Measurements from ENCODE around the gene MKRN2. TPM values are rescaled to one million over a fixed set of nuclear protein-coding genes. Genes with fewer than 3 reads are reported as not detected.

MKRN2 gene
- total and polyA plus RNA-seq, 2 of the 8 experiments (the other 6 are each of a cell fraction or from before 2014, with no cell fraction given), result 15.3 to 17.6 TPM

- no peak overlapping the region for H2BK20ac ChIP-seq (ENCODE audit: low read length)
- DNase-seq (ENCODE audit: low read depth in 1 of 2, low spot score in 2 of 2) (no peak), FAIRE-seq (no peak)
- H2AFZ ChIP-seq (ENCODE audit: low read length), result no peak overlapping the region
- H3K27me3 ChIP-seq (replicated peaks in 1 of 4; ENCODE audit: control insufficient read depth in 3 of 4, extremely low read depth in 1 of 4, insufficient read depth in 3 of 4, low read length in 3 of 4), result no peaks in the 10 kb centered on the region
- peaks cover 8% of the 10 kb centered on the region for H3K79me1 ChIP-seq (ENCODE audit: low read depth, low read length)
- 92% methylated on average over 3 of the region's 3 CpGs; no CpG with 5 or more reads in 1 of the 2 experiments for WGBS, 2 experiments (ENCODE audit: extremely low coverage in 1 of 2, insufficient coverage in 1 of 2, insufficient read length in 1 of 2, insufficient replicate concordance in 2 of 2, low coverage in 1 of 2, low lambda C conversion rate in 2 of 2, missing lambda C conversion rate in 1 of 2)
- H3K27ac ChIP-seq (ENCODE audit: low read depth, low read length), result no peak overlapping the region
- TF ChIP-seq JUND (IDR thresholded peaks at IDR 0.05; ENCODE audit: low read length) (no peak), CBX5 (IDR thresholded peaks at IDR 0.05; ENCODE audit: low read depth, low read length) (no peak), E2F6 (IDR thresholded peaks at IDR 0.05) (no peak), KDM5A (IDR thresholded peaks at IDR 0.05; ENCODE audit: low read length) (no peak), EZH2 (IDR thresholded peaks at IDR 0.05; ENCODE audit: low read depth, low read length, severe bottlenecking) (no peak), SP4 (IDR thresholded peaks at IDR 0.05; ENCODE audit: low read length) (no peak), JUN (IDR thresholded peaks at IDR 0.05; ENCODE audit: low read depth, low read length) (no peak), TAF7 (optimal IDR thresholded peaks at IDR 0.05; ENCODE audit: borderline replicate concordance, low read depth, low read length) (no peak), CEBPB (IDR thresholded peaks at IDR 0.05; ENCODE audit: low read depth, low read length) (no peak), USF2 (IDR thresholded peaks at IDR 0.05; ENCODE audit: low read length) (no peak), KDM1A (IDR thresholded peaks at IDR 0.05; ENCODE audit: borderline replicate concordance, low read length) (no peak)
- no peaks in the 10 kb centered on the region for H3K9me3 ChIP-seq (ENCODE audit: insufficient read depth in 2 of 2, low read depth in 1 of 2, low read length in 1 of 2)
- H3K14ac ChIP-seq (ENCODE audit: insufficient read length), result no peak overlapping the region
- H3K9ac ChIP-seq (replicated peaks in 1 of 4; ENCODE audit: extremely low read depth in 1 of 4, low read depth in 3 of 4, low read length in 3 of 4), result no peak overlapping the region
- peaks cover 0 to 48% of the 10 kb centered on the region in 2 experiments; a peak in 2 of 4 replicates for H3K79me2 ChIP-seq (ENCODE audit: control insufficient read depth in 1 of 2, insufficient read depth in 2 of 2, low read length in 2 of 2)
- H3K4me3 ChIP-seq (ENCODE audit: extremely low read depth in 1 of 4, insufficient read depth in 2 of 4, low read depth in 3 of 4, low read length in 4 of 4), result no peak overlapping the region
- no peak overlapping the region for H3K4ac ChIP-seq (replicated peaks; ENCODE audit: insufficient read length, low read depth, low read length)
- H4K91ac ChIP-seq (replicated peaks; ENCODE audit: insufficient read length, low read length), result no peak overlapping the region
- no peak overlapping the region for H3K4me2 ChIP-seq (ENCODE audit: insufficient read depth in 1 of 2, low read depth in 2 of 2, low read length in 2 of 2)
- no peak overlapping the region for H2BK5ac ChIP-seq (ENCODE audit: low read depth, low read length)
- no peaks in the 10 kb centered on the region; a peak in 1 of 7 replicates for H3K4me1 ChIP-seq (replicated peaks in 1 of 4; ENCODE audit: control insufficient read depth in 3 of 4, insufficient read depth in 4 of 4, low read length in 3 of 4)
- no peak overlapping the region for H4K8ac ChIP-seq (ENCODE audit: extremely low read depth, insufficient read depth, low read length)
- no peak overlapping the region for H4K5ac ChIP-seq (ENCODE audit: insufficient read length, low read depth, low read length)
- H2BK120ac ChIP-seq (replicated peaks; ENCODE audit: low read depth, low read length), result no peak overlapping the region
- no peaks in the 10 kb centered on the region for H3K23me2 ChIP-seq (ENCODE audit: low read depth, low read length)
- no peak overlapping the region for H3K18ac ChIP-seq (ENCODE audit: extremely low read depth, low read length)
- no peak overlapping the region for H3K23ac ChIP-seq (ENCODE audit: insufficient read length)
- H3K56ac ChIP-seq (replicated peaks; ENCODE audit: insufficient read length, low read depth, low read length), result no peak overlapping the region
- CTCF ChIA-PET (ENCODE audit: partially characterized antibody), result no interaction called here
- POLR2A ChIA-PET (ENCODE audit: partially characterized antibody), result no interaction called here
- H3K36me3 ChIP-seq (ENCODE audit: control insufficient read depth in 2 of 4, insufficient read depth in 4 of 4, low read length in 3 of 4), result peaks cover 10 to 35% (median 29%) of the 10 kb centered on the region in 4 experiments; a peak in 7 of 8 replicates
- no peak overlapping the region for H2BK15ac ChIP-seq (ENCODE audit: low read length)
- no peak overlapping the region for H2AK5ac ChIP-seq (ENCODE audit: low read depth, low read length)
- peaks cover 2 to 11% of the 10 kb centered on the region in 2 experiments for H4K20me1 ChIP-seq (replicated peaks in 1 of 2; ENCODE audit: control insufficient read depth in 1 of 2, insufficient read depth in 2 of 2, low read length in 2 of 2)
- H2BK12ac ChIP-seq (ENCODE audit: low read depth, low read length), result no peak overlapping the region
Observed at GRCh38 chr3:12568747-12569146, 11.9 kb downstream of the MKRN2 start.
